Trophoblast cell (in vitro differentiated cells and primary cell): ENCODE data around the gene LEF1.

ENCODE experiments used
- DNase-seq, 2 donors: peaks; one replicate each; pipeline ENCODE4 v3.0.0-alpha.2; 2016
- H2AFZ ChIP-seq: 2 replicates; pipeline ENCODE4 v1.6.1; 2013; ENCODE audit warnings: low read length, moderate library complexity, mild to moderate bottlenecking; ENCODE audit not compliant: insufficient read depth, poor library complexity
- H2AK5ac ChIP-seq: 2 replicates; pipeline ENCODE4 v1.6.1; 2013; ENCODE audit warnings: mild to moderate bottlenecking, low read length
- H2BK120ac ChIP-seq: 2 replicates; pipeline ENCODE4 v1.6.1; 2013; ENCODE audit warnings: low read length, mild to moderate bottlenecking, moderate library complexity; ENCODE audit not compliant: insufficient read depth, poor library complexity
- H2BK12ac ChIP-seq: 2 replicates; pipeline ENCODE4 v1.6.1; 2013; ENCODE audit warnings: mild to moderate bottlenecking, low read length, moderate library complexity
- H2BK5ac ChIP-seq: 2 replicates; pipeline ENCODE4 v1.6.1; 2013; ENCODE audit warnings: low read length, low read depth, moderate library complexity, mild to moderate bottlenecking; ENCODE audit not compliant: poor library complexity
- H3K14ac ChIP-seq: 2 replicates; pipeline ENCODE4 v1.6.1; 2013; ENCODE audit warnings: mild to moderate bottlenecking, low read length
- H3K18ac ChIP-seq: 2 replicates; pipeline ENCODE4 v1.6.1; 2013; ENCODE audit warnings: mild to moderate bottlenecking, low read length
- H3K23ac ChIP-seq: 2 replicates; pipeline ENCODE4 v1.6.1; 2013; ENCODE audit warnings: low read length
- H3K27ac ChIP-seq: 2 replicates; pipeline ENCODE4 v1.5.1; 2013; ENCODE audit warnings: low read depth, mild to moderate bottlenecking, inconsistent platforms, low read length, moderate library complexity
- H3K27me3 ChIP-seq: 2 replicates; pipeline ENCODE4 v1.6.1; 2013; ENCODE audit warnings: inconsistent platforms, mild to moderate bottlenecking, low read length, moderate library complexity; ENCODE audit not compliant: insufficient read depth
- H3K36me3 ChIP-seq, 2 experiments: 1 replicate in 1 of 2; 2 replicates in 1 of 2; pipeline ENCODE4 v1.6.1; 2013; ENCODE audit warnings: low read length in 2 of 2, mild to moderate bottlenecking in 2 of 2, moderate library complexity in 1 of 2; ENCODE audit not compliant: insufficient read depth in 2 of 2, control insufficient read depth in 1 of 2
- H3K4ac ChIP-seq: 2 replicates; pipeline ENCODE4 v1.6.1; 2013; ENCODE audit warnings: low read depth, mild to moderate bottlenecking, low read length, moderate library complexity
- H3K4me1 ChIP-seq, 2 experiments: 1 replicate in 1 of 2; 2 replicates in 1 of 2; pipeline ENCODE4 v1.6.1; 2013; ENCODE audit warnings: low read length in 2 of 2, mild to moderate bottlenecking in 2 of 2, moderate library complexity in 1 of 2; ENCODE audit not compliant: insufficient read depth in 2 of 2, control insufficient read depth in 1 of 2
- H3K4me2 ChIP-seq: 2 replicates; pipeline ENCODE4 v1.6.1; 2013; ENCODE audit warnings: inconsistent platforms, mild to moderate bottlenecking, low read length, moderate library complexity
- H3K4me3 ChIP-seq: 2 replicates; pipeline ENCODE4 v1.5.1; 2013; ENCODE audit warnings: mild to moderate bottlenecking, low read depth, low read length, inconsistent platforms
- H3K79me1 ChIP-seq: one replicate; pipeline ENCODE4 v1.6.1; 2013; ENCODE audit warnings: low read length
- H3K79me2 ChIP-seq: 2 replicates; pipeline ENCODE4 v1.6.1; 2013; ENCODE audit warnings: low read length, mild to moderate bottlenecking; ENCODE audit not compliant: control insufficient read depth, insufficient read depth, poor library complexity
- H3K9ac ChIP-seq: 2 replicates; pipeline ENCODE4 v1.6.1; 2013; ENCODE audit warnings: mild to moderate bottlenecking, low read length
- H3K9me3 ChIP-seq: 2 replicates; pipeline ENCODE4 v1.6.1; 2013; ENCODE audit warnings: low read depth, mild to moderate bottlenecking, control low read depth, inconsistent platforms, low read length; ENCODE audit not compliant: insufficient read depth
- H4K12ac ChIP-seq: 2 replicates; pipeline ENCODE4 v1.6.1; 2013; ENCODE audit warnings: low read depth, mild to moderate bottlenecking, low read length, moderate library complexity
- H4K8ac ChIP-seq: 2 replicates; pipeline ENCODE4 v1.6.1; 2013; ENCODE audit warnings: low read depth, mild to moderate bottlenecking, low read length, moderate library complexity
- H4K91ac ChIP-seq: one replicate; pipeline ENCODE4 v1.6.1; 2013; ENCODE audit warnings: low read depth, mild to moderate bottlenecking, low read length, moderate library complexity
- WGBS: extraction: QIAGEN DNeasy Blood & Tissue Kit; methylation state at CpG from one replicate; pipeline ENCODE4 v1.1.7; 2013; ENCODE audit warnings: missing lambda C conversion rate; ENCODE audit not compliant: insufficient read length, insufficient coverage; ENCODE audit errors: extremely low coverage; 5-methylcytosine and 5-hydroxymethylcytosine counted together

LEF1 gene

GRCh38 chr4:108092288-108092687 is 76.4 kb downstream of the LEF1 start:
- H3K79me1 ChIP-seq = no peaks in the 10 kb centered on the region
- no peak overlapping the region for H3K27ac ChIP-seq
- H2AK5ac ChIP-seq = no peak overlapping the region
- DNase-seq = no peak
- no peaks in the 10 kb centered on the region for H3K4me1 ChIP-seq
- no peak overlapping the region for H3K18ac ChIP-seq
- WGBS = no CpG with 5 or more reads among the region's 2 CpGs
- no peak overlapping the region for H2BK12ac ChIP-seq
- no peak overlapping the region for H3K9ac ChIP-seq
- H3K23ac ChIP-seq = no peak overlapping the region
- no peak overlapping the region for H2AFZ ChIP-seq
- H4K8ac ChIP-seq = no peak overlapping the region
- H3K36me3 ChIP-seq = peaks cover 1 to 2% of the 10 kb centered on the region in 2 experiments
- no peak overlapping the region for H3K4ac ChIP-seq
- no peak overlapping the region for H4K91ac ChIP-seq
- H3K27me3 ChIP-seq = no peaks in the 10 kb centered on the region
- no peak overlapping the region for H3K14ac ChIP-seq
- no peak overlapping the region for H3K4me3 ChIP-seq
- H2BK5ac ChIP-seq = no peak overlapping the region
- H2BK120ac ChIP-seq = no peak overlapping the region
- no peaks in the 10 kb centered on the region for H3K79me2 ChIP-seq
- no peak overlapping the region for H3K4me2 ChIP-seq
- no peak overlapping the region for H4K12ac ChIP-seq
- no peaks in the 10 kb centered on the region for H3K9me3 ChIP-seq

GRCh38 chr4:108087293-108087967 is 81.3 kb downstream of the LEF1 start:
- no peak for DNase-seq

GRCh38 chr4:108081256-108081655 is 87.5 kb downstream of the LEF1 start:
- no peak overlapping the region for H3K23ac ChIP-seq
- no peak overlapping the region for H4K12ac ChIP-seq
- no peak overlapping the region for H3K4me2 ChIP-seq
- H4K91ac ChIP-seq = no peak overlapping the region
- no peak overlapping the region for H3K27ac ChIP-seq
- no peak overlapping the region for H3K9ac ChIP-seq
- H3K27me3 ChIP-seq = no peaks in the 10 kb centered on the region
- H3K18ac ChIP-seq = no peak overlapping the region
- H3K79me2 ChIP-seq = no peaks in the 10 kb centered on the region
- DNase-seq = no peak
- no peaks in the 10 kb centered on the region for H3K4me1 ChIP-seq
- no peaks in the 10 kb centered on the region for H3K79me1 ChIP-seq
- H2AK5ac ChIP-seq = no peak overlapping the region
- no peak overlapping the region for H3K14ac ChIP-seq
- no CpG with 5 or more reads among the region's 16 CpGs for whole genome bisulfite sequencing
- no peak overlapping the region for H2BK120ac ChIP-seq
- no peak overlapping the region for H2BK12ac ChIP-seq
- no peak overlapping the region for H3K4me3 ChIP-seq
- peaks cover 0 to 1% of the 10 kb centered on the region in 2 experiments for H3K36me3 ChIP-seq
- no peak overlapping the region for H4K8ac ChIP-seq
- H3K4ac ChIP-seq = no peak overlapping the region
- no peak overlapping the region for H2AFZ ChIP-seq
- H2BK5ac ChIP-seq = no peak overlapping the region
- H3K9me3 ChIP-seq = no peaks in the 10 kb centered on the region

More at GRCh38 chr4:108087293-108087967, 81.3 kb downstream of the LEF1 start:
- Histone ChIP-seq H3K4ac (no peak overlapping the region), H3K4me3 (no peak overlapping the region), H2AFZ (no peak overlapping the region), H3K79me2 (no peaks in the 10 kb centered on the region), H3K36me3 (peaks cover 1 to 3% of the 10 kb centered on the region in 2 experiments), H4K91ac (no peak overlapping the region), H2BK5ac (no peak overlapping the region), H3K4me1 (no peaks in the 10 kb centered on the region), H4K8ac (no peak overlapping the region), H2BK120ac (no peak overlapping the region), H4K12ac (no peak overlapping the region), H3K9me3 (no peaks in the 10 kb centered on the region), H3K18ac (no peak overlapping the region), H3K79me1 (no peaks in the 10 kb centered on the region), H2AK5ac (no peak overlapping the region), H3K9ac (no peak overlapping the region), H3K23ac (no peak overlapping the region), H2BK12ac (no peak overlapping the region), H3K4me2 (no peak overlapping the region), H3K14ac (no peak overlapping the region), H3K27ac (no peak overlapping the region), H3K27me3 (no peaks in the 10 kb centered on the region)
- WGBS = no CpG with 5 or more reads among the region's 6 CpGs

GRCh38 chr4:108080747-108081146 is 88.0 kb downstream of the LEF1 start:
- no peak overlapping the region for H3K9ac ChIP-seq
- DNase-seq = no peak
- no peak overlapping the region for H3K23ac ChIP-seq
- no CpG with 5 or more reads among the region's 10 CpGs for WGBS
- no peak overlapping the region for H4K8ac ChIP-seq
- H4K12ac ChIP-seq = no peak overlapping the region
- no peak overlapping the region for H4K91ac ChIP-seq
- no peak overlapping the region for H2BK5ac ChIP-seq
- no peaks in the 10 kb centered on the region for H3K36me3 ChIP-seq
- no peaks in the 10 kb centered on the region for H3K4me1 ChIP-seq
- H2BK120ac ChIP-seq = no peak overlapping the region
- H3K27me3 ChIP-seq = no peaks in the 10 kb centered on the region
- H3K4ac ChIP-seq = no peak overlapping the region
- H3K14ac ChIP-seq = no peak overlapping the region
- H3K79me1 ChIP-seq = no peaks in the 10 kb centered on the region
- H3K4me3 ChIP-seq = no peak overlapping the region
- no peak overlapping the region for H3K4me2 ChIP-seq
- no peak overlapping the region for H3K18ac ChIP-seq
- H2AK5ac ChIP-seq = no peak overlapping the region
- H2BK12ac ChIP-seq = no peak overlapping the region
- no peaks in the 10 kb centered on the region for H3K9me3 ChIP-seq
- no peaks in the 10 kb centered on the region for H3K79me2 ChIP-seq
- H3K27ac ChIP-seq = no peak overlapping the region
- H2AFZ ChIP-seq = no peak overlapping the region
